HG02885 (cell line): ENCODE data around the gene METRNL.
"Not testable (repeated sequence)": the region's sequence is repeated elsewhere in the genome, so short reads cannot be mapped to it uniquely, and the experiment has no call there.

Experiments used
- ATAC-seq: cut with Tn5 transposase; IDR thresholded peaks from one replicate; pipeline ENCODE4 v1.9.1; 2021; ENCODE audit warnings: mild to moderate bottlenecking; ENCODE audit not compliant: unreplicated experiment, poor library complexity

The METRNL gene

GRCh38 chr17:83132251-83133081, 53.1 kb downstream of the METRNL start:
- no peak for ATAC-seq

GRCh38 chr17:83133302-83134121, 54.1 kb downstream of the METRNL start:
- no peak for ATAC-seq

- ATAC-seq = not testable (repeated sequence)
Observed at GRCh38 chr17:83134456-83134855, 55.0 kb downstream of the METRNL start.

- ATAC-seq = no peak
Observed at GRCh38 chr17:83135692-83136091, 56.3 kb downstream of the METRNL start.

- ATAC-seq = no peak
Observed at GRCh38 chr17:83136156-83136555, 56.7 kb downstream of the METRNL start.

GRCh38 chr17:83136931-83137330, 57.5 kb downstream of the METRNL start:
- no peak for ATAC-seq

- ATAC-seq = no peak
Observed at GRCh38 chr17:83137523-83137922, 58.1 kb downstream of the METRNL start.

GRCh38 chr17:83138820-83139219, 59.4 kb downstream of the METRNL start:
- no peak for ATAC-seq

- not testable (repeated sequence) for ATAC-seq
Observed at GRCh38 chr17:83139541-83140248, 60.3 kb downstream of the METRNL start.

GRCh38 chr17:83140249-83140566, 60.8 kb downstream of the METRNL start:
- ATAC-seq = not testable (repeated sequence)

- ATAC-seq = no peak
Observed at GRCh38 chr17:83142619-83143018, 63.2 kb downstream of the METRNL start.

- ATAC-seq = no peak
Observed at GRCh38 chr17:83143817-83144231, 64.4 kb downstream of the METRNL start.
